ENCODE measurements around the gene MMS22L.

MMS22L gene

DNA sequence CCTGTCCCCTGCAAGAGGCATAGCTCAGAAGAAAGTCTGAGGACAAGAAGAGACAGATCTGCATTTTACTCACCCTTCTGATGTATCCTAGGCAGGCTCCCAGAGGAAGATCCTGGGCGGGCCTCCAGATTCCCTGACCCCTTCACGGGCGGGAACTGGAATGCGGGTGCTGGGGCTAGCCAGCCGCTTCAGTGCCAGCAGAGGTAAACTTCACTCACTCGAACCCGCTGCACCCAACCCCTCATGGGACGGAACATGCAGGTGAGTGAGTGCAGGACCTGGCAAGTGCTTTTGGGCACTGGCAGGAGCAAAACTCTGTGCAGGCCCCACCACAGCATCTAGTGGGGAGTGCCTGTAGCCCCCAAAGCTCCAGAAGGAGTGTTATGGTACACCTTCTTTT, 171.8 kb downstream of the MMS22L start:
- DNase-seq (ENCODE audit: low read depth), result no peak
- TF ChIP-seq, protein P1, sequence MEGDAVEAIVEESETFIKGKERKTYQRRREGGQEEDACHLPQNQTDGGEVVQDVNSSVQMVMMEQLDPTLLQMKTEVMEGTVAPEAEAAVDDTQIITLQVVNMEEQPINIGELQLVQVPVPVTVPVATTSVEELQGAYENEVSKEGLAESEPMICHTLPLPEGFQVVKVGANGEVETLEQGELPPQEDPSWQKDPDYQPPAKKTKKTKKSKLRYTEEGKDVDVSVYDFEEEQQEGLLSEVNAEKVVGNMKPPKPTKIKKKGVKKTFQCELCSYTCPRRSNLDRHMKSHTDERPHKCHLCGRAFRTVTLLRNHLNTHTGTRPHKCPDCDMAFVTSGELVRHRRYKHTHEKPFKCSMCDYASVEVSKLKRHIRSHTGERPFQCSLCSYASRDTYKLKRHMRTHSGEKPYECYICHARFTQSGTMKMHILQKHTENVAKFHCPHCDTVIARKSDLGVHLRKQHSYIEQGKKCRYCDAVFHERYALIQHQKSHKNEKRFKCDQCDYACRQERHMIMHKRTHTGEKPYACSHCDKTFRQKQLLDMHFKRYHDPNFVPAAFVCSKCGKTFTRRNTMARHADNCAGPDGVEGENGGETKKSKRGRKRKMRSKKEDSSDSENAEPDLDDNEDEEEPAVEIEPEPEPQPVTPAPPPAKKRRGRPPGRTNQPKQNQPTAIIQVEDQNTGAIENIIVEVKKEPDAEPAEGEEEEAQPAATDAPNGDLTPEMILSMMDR (IDR thresholded peaks at IDR 0.05; ENCODE audit: low read depth, low read length, missing control alignments), result no peak
- in situ Hi-C loops (cut with HindIII; ENCODE audit: low sequenced_read_pairs), result no loop called here
- no peak overlapping the region for H3K4me3 ChIP-seq (ENCODE audit: low read depth, low read length)

DNA sequence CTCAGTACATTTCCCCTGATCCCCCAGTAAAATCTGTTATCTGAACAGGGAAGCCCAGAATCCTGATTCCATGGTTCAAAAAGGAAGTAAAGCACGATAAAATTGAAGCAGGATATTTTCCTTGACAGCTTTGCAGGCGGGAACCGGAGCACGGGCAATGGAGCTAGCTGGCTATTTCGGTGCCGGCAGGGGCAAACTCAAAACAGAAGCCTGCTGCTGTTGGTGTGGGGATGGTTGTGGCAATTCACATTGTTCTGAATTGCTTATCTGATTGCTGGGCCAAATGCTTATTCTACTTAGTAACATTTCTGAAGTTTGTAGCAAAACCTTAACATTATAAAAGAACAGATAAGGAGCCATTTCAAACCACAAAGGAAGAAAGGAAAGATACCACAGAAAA, 172.4 kb downstream of the MMS22L start:
- TF ChIP-seq, protein P1 (IDR thresholded peaks at IDR 0.05; ENCODE audit: low read depth, low read length, missing control alignments), result no peak
- DNase-seq (ENCODE audit: low read depth), result no peak
- no peak overlapping the region for H3K4me3 ChIP-seq (ENCODE audit: low read depth, low read length)
- in situ Hi-C loops (cut with HindIII; ENCODE audit: low sequenced_read_pairs), result no loop called here

DNA sequence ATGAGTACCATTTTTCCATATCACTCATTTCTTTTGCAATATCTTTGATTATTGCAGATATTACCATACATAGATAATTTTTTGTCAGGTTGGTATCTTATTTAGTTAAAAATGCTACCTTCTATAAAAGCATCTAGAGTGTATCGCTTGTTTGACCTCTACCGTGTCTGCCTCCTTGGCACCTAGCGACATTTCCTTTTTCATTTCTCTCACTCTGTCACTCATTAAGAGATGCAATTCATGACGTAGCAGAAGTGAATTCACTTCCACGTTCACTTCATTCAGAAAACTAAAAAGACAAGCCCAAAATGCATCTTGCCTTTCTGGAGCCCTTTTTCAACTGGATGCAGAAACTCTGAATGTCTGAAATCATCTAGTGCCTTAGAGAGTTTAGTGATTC, 172.9 kb downstream of the MMS22L start:
- TF ChIP-seq, protein P1 (IDR thresholded peaks at IDR 0.05; ENCODE audit: low read depth, low read length, missing control alignments), result no peak
- no peak overlapping the region for H3K4me3 ChIP-seq (ENCODE audit: low read depth, low read length)
- in situ Hi-C loops (cut with HindIII; ENCODE audit: low sequenced_read_pairs), result no loop called here
- no peak for DNase-seq (ENCODE audit: low read depth)

DNA sequence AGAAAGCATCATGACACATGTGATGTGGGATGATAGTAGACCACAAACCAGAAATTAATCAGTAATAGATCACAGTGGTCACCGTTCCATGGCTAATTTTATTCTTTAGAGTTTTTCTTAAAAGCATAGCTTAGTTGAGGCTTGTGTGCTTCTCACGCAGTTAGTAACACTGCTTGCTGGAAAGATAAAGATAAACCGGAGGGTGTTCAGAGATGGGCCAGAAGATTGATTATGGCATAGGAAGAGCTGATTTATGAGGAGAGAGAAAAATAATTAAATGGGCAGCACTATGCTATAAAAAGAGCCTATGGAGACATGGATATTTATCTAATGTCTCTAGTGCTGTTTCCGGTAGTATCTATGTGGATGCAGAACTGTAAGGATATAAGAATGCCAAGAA, 173.6 kb downstream of the MMS22L start:
- DNase-seq (ENCODE audit: low read depth), result no peak
- TF ChIP-seq, protein P1 (IDR thresholded peaks at IDR 0.05; ENCODE audit: low read depth, low read length, missing control alignments), result no peak
- in situ Hi-C loops (cut with HindIII; ENCODE audit: low sequenced_read_pairs), result no loop called here
- H3K4me3 ChIP-seq (ENCODE audit: low read depth, low read length), result no peak overlapping the region

DNA sequence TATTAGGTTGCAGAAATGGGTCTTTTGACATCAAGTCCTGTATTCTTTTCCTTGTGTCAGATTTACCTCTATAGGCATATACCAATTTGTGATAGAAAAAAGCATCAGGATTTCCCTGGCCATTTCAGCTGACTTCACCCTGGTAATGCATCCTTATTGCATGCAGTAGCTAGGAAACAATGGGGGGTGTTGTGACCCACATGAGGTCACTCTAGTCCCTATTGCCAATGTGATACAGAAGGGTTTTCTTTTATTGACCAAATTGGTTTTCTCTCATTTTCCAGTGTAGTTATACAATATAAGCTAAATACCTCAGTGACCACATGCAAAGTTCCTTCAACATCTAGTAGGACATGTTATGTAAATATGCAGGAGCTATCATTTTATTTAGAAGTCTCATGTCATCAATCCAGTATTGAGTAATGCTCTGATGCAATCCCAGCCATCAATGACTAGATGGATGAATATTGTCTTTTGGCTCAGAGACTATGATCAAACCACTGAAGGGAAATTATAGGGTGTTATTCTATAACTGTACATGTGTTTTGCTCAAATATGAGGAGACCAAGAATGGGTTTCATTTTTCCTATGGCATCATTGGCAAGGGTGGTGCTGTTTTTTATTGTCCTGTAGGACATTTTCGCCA, 180.7 kb downstream of the MMS22L start:
- TF ChIP-seq, protein P1 (IDR thresholded peaks at IDR 0.05; ENCODE audit: low read depth, low read length, missing control alignments), result no peak
- in situ Hi-C loops (cut with HindIII; ENCODE audit: low sequenced_read_pairs), result no loop called here
- no peak overlapping the region for H3K4me3 ChIP-seq (ENCODE audit: low read depth, low read length)
- no peak for DNase-seq (ENCODE audit: low read depth)

DNA sequence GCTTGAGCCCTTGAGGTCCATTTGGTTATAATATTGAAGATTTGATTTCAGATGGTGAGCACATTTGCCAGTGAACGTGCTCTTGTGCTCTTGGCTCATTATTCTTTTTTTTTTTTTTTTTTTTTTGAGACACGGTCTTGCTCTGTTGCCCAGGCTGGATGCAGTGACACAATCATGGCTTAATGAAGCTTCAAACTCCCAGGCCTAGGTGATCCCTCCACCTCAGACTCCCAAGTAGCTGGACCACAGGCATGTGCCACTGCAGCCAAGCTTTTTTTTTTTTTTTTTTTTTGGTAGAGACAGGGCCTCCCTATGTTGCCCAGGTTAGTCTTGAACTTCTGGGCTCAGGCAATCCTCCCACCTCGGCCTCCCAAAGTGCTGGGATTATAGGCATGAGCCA, 182.3 kb downstream of the MMS22L start:
- TF ChIP-seq, protein P1 (IDR thresholded peaks at IDR 0.05; ENCODE audit: low read depth, low read length, missing control alignments), result no peak
- H3K4me3 ChIP-seq (ENCODE audit: low read depth, low read length), result no peak overlapping the region
- in situ Hi-C loops (cut with HindIII; ENCODE audit: low sequenced_read_pairs), result no loop called here
- no peak for DNase-seq (ENCODE audit: low read depth)

Data from astrocyte of the cerebellum (primary cell).